ENCODE measurements around the gene CD300H. TPM values are rescaled to one million over a fixed set of nuclear protein-coding genes. Genes with fewer than 3 reads are reported as not detected.

The CD300H gene
- total RNA-seq, 4 donors from 2014 or later = not detected

- TF ChIP-seq POLR2A (IDR thresholded peaks at IDR 0.05) = no peak
- Histone ChIP-seq H3K27me3 (no peaks in the 10 kb centered on the region), H3K4me1 (peaks cover 0 to 8% of the 10 kb centered on the region in 2 donors), H3K9me3 (no peaks in the 10 kb centered on the region), H3K36me3 (no peaks in the 10 kb centered on the region), H3K4me3 (replicated peaks in 1 of 3) (no peak overlapping the region), H3K27ac (no peak overlapping the region)
- no peak for DNase-seq
- intact Hi-C loops (cut with DNase I) = no loop called here
- 85 to 87% methylated on average over 21 of the region's 23 CpGs for WGBS, 2 donors
Observed at GRCh38 chr17:74541176-74542111, 25.9 kb downstream of the CD300H start.

- H3K4me1 ChIP-seq = no peaks in the 10 kb centered on the region
- TF ChIP-seq CTCF (IDR thresholded peaks at IDR 0.05) = no peak
- no peak for TF ChIP-seq POLR2A (IDR thresholded peaks at IDR 0.05)
- no peaks in the 10 kb centered on the region for H3K36me3 ChIP-seq
- H3K9me3 ChIP-seq = no peaks in the 10 kb centered on the region
- no peak overlapping the region for H3K4me3 ChIP-seq (replicated peaks in 1 of 3)
- H3K27ac ChIP-seq = no peak overlapping the region
- no peaks in the 10 kb centered on the region for H3K27me3 ChIP-seq
- intact Hi-C loops (cut with DNase I) = no loop called here
- 80 to 83% methylated on average over 10 of the region's 10 CpGs for WGBS, 2 donors
- no peak for DNase-seq
Observed at GRCh38 chr17:74539281-74539820, 28.0 kb downstream of the CD300H start.

GRCh38 chr17:74536890-74537289, 30.4 kb downstream of the CD300H start:
- no peaks in the 10 kb centered on the region for H3K36me3 ChIP-seq
- H3K27ac ChIP-seq = no peak overlapping the region
- TF ChIP-seq CTCF (IDR thresholded peaks at IDR 0.05) (no peak), POLR2A (IDR thresholded peaks at IDR 0.05) (no peak)
- 74 to 80% methylated on average over 3 of the region's 3 CpGs for WGBS, 2 donors
- H3K27me3 ChIP-seq = no peaks in the 10 kb centered on the region
- intact Hi-C loops (cut with DNase I) = no loop called here
- H3K4me3 ChIP-seq (replicated peaks in 1 of 3) = no peak overlapping the region
- no peak for DNase-seq
- no peaks in the 10 kb centered on the region for H3K9me3 ChIP-seq
- H3K4me1 ChIP-seq = no peaks in the 10 kb centered on the region

- H3K27ac ChIP-seq = no peak overlapping the region
- no peak overlapping the region for H3K4me3 ChIP-seq (replicated peaks in 1 of 3)
- H3K4me1 ChIP-seq = no peaks in the 10 kb centered on the region
- intact Hi-C loops (cut with DNase I) = no loop called here
- H3K27me3 ChIP-seq = no peaks in the 10 kb centered on the region
- no peak for DNase-seq
- TF ChIP-seq CTCF (IDR thresholded peaks at IDR 0.05) = no peak
- TF ChIP-seq POLR2A (IDR thresholded peaks at IDR 0.05) = no peak
- H3K36me3 ChIP-seq = no peaks in the 10 kb centered on the region
- no peaks in the 10 kb centered on the region for H3K9me3 ChIP-seq
- WGBS, 2 donors = 77% methylated on average over 10 of the region's 10 CpGs
Observed at GRCh38 chr17:74532115-74532514, 35.2 kb downstream of the CD300H start.

GRCh38 chr17:74531231-74531761, 36.0 kb downstream of the CD300H start, which contains the start of gene CD300LB:
CD300LB (minus strand) TSS chr17:74531475; CDS start chr17:74531350, 125 bp downstream.
- no peaks in the 10 kb centered on the region for H3K27me3 ChIP-seq
- H3K4me1 ChIP-seq = no peaks in the 10 kb centered on the region
- intact Hi-C loops (cut with DNase I) = no loop called here
- DNase-seq = no peak
- WGBS, 2 donors = 76 to 79% methylated on average over 10 of the region's 10 CpGs
- H3K36me3 ChIP-seq = no peaks in the 10 kb centered on the region
- H3K27ac ChIP-seq = no peak within 1 kb of the TSS
- H3K9me3 ChIP-seq = no peaks in the 10 kb centered on the region
- no peak within 1 kb of the TSS for H3K4me3 ChIP-seq (replicated peaks in 1 of 3)
- TF ChIP-seq CTCF (IDR thresholded peaks at IDR 0.05) (no peak), POLR2A (IDR thresholded peaks at IDR 0.05) (no peak)
